Measurements from ENCODE around the gene SYNJ1. TPM values are rescaled to one million over a fixed set of nuclear protein-coding genes. Genes with fewer than 3 reads are reported as not detected.

SYNJ1 gene
- total and polyA plus RNA-seq, 9 of the 15 experiments (the other 6 are each of a cell fraction or from before 2014, with no cell fraction given): 2.4 to 10.6 (median 5.6) TPM

DNA sequence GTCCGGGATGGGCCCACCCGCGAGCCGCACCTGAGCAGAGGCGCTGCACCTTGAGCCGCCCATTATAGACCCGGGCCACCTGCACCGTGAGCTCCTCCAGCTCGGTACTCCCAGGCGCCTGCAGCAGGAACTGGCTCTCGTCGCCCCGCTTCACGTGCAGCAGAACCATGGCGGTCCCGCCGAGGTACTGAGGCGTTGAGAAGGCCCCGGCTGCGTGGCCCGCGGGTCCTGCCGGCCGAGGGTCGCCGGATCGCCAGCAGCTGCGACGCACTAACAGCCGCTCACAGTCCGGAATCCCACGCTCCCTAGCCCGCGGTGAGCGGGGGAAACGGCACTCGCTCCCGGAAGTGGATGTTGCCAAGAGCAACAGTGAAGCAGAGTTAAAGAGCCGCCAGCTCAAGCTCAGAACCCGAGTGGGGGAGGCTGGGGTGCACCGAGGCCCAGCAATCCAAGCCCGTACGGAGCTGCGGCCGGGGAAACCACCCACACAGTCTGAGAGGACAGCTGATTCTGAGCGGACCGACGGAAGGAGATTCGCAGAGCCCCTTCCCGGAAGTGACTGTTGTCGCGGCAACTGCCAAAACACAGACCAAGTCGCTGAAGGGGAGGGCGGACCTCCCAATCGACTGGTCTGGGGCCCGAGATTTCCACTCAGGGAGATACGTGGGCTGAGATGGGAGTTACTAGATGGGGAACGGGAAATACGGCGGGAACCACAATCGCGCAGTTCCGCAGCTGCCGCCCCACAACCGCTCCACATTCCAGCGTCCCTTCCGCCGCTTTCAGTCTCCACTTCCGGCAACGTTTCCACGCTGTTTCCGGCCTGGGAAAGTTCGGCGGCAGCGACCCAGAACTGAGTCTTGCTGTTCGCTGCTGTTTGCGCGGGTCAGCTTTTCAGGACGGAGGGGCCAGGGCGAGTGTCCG is 115.5 kb downstream of the SYNJ1 start, which contains the start of gene CFAP298 (continued):
- TF ChIP-seq TOE1 (IDR thresholded peaks at IDR 0.05; ENCODE audit: borderline replicate concordance) (peak; percentile 88), TOE1 (CRISPR knock-in tag; IDR thresholded peaks at IDR 0.05; ENCODE audit: borderline replicate concordance, low read depth) (no peak), ZNF778 (CRISPR knock-in tag; IDR thresholded peaks at IDR 0.05) (no peak), MIER1 (IDR thresholded peaks at IDR 0.05; ENCODE audit: low read depth) (0 out of 2 replicates have a peak, but pooled peaks have one; percentile 9), SOX6 (IDR thresholded peaks at IDR 0.05) (no peak; the same call in 1 of the 2 replicates), PYGO2 (tag; IDR thresholded peaks at IDR 0.05) (no peak), ZNF444 (CRISPR knock-in tag; IDR thresholded peaks at IDR 0.05) (no peak), PCBP1 (IDR thresholded peaks at IDR 0.05; ENCODE audit: low read depth, low read length, poor library complexity, severe bottlenecking) (peak; percentile 46), MCM3 (IDR thresholded peaks at IDR 0.05) (no peak), MAFK (IDR thresholded peaks at IDR 0.05; ENCODE audit: low read length) (no peak), DIDO1 (tag; IDR thresholded peaks at IDR 0.05; ENCODE audit: low read depth) (peak; percentile 96), ETV5 (CRISPR knock-in tag; IDR thresholded peaks at IDR 0.05; ENCODE audit: low read depth) (peak; percentile 90), IRF2 (CRISPR knock-in tag; IDR thresholded peaks at IDR 0.05) (no peak), ATF1 (CRISPR knock-in tag; IDR thresholded peaks at IDR 0.05) (no peak), ATF1 (tag; IDR thresholded peaks at IDR 0.05) (peak; percentile 91), HNRNPUL1 (IDR thresholded peaks at IDR 0.05; ENCODE audit: low read length) (no peak)
- TF ChIP-seq, protein P1, sequence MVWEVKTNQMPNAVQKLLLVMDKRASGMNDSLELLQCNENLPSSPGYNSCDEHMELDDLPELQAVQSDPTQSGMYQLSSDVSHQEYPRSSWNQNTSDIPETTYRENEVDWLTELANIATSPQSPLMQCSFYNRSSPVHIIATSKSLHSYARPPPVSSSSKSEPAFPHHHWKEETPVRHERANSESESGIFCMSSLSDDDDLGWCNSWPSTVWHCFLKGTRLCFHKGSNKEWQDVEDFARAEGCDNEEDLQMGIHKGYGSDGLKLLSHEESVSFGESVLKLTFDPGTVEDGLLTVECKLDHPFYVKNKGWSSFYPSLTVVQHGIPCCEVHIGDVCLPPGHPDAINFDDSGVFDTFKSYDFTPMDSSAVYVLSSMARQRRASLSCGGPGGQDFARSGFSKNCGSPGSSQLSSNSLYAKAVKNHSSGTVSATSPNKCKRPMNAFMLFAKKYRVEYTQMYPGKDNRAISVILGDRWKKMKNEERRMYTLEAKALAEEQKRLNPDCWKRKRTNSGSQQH (CRISPR knock-in tag; IDR thresholded peaks at IDR 0.05): no peak
- TF ChIP-seq, protein P2, sequence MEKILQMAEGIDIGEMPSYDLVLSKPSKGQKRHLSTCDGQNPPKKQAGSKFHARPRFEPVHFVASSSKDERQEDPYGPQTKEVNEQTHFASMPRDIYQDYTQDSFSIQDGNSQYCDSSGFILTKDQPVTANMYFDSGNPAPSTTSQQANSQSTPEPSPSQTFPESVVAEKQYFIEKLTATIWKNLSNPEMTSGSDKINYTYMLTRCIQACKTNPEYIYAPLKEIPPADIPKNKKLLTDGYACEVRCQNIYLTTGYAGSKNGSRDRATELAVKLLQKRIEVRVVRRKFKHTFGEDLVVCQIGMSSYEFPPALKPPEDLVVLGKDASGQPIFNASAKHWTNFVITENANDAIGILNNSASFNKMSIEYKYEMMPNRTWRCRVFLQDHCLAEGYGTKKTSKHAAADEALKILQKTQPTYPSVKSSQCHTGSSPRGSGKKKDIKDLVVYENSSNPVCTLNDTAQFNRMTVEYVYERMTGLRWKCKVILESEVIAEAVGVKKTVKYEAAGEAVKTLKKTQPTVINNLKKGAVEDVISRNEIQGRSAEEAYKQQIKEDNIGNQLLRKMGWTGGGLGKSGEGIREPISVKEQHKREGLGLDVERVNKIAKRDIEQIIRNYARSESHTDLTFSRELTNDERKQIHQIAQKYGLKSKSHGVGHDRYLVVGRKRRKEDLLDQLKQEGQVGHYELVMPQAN (IDR thresholded peaks at IDR 0.05; ENCODE audit: borderline replicate concordance): peak; percentile 99
- TF ChIP-seq, protein P3, sequence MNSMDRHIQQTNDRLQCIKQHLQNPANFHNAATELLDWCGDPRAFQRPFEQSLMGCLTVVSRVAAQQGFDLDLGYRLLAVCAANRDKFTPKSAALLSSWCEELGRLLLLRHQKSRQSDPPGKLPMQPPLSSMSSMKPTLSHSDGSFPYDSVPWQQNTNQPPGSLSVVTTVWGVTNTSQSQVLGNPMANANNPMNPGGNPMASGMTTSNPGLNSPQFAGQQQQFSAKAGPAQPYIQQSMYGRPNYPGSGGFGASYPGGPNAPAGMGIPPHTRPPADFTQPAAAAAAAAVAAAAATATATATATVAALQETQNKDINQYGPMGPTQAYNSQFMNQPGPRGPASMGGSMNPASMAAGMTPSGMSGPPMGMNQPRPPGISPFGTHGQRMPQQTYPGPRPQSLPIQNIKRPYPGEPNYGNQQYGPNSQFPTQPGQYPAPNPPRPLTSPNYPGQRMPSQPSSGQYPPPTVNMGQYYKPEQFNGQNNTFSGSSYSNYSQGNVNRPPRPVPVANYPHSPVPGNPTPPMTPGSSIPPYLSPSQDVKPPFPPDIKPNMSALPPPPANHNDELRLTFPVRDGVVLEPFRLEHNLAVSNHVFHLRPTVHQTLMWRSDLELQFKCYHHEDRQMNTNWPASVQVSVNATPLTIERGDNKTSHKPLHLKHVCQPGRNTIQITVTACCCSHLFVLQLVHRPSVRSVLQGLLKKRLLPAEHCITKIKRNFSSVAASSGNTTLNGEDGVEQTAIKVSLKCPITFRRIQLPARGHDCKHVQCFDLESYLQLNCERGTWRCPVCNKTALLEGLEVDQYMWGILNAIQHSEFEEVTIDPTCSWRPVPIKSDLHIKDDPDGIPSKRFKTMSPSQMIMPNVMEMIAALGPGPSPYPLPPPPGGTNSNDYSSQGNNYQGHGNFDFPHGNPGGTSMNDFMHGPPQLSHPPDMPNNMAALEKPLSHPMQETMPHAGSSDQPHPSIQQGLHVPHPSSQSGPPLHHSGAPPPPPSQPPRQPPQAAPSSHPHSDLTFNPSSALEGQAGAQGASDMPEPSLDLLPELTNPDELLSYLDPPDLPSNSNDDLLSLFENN (IDR thresholded peaks at IDR 0.05; ENCODE audit: low read depth in 2 of 2, low read length in 2 of 2): no peak
- TF ChIP-seq, protein P4, sequence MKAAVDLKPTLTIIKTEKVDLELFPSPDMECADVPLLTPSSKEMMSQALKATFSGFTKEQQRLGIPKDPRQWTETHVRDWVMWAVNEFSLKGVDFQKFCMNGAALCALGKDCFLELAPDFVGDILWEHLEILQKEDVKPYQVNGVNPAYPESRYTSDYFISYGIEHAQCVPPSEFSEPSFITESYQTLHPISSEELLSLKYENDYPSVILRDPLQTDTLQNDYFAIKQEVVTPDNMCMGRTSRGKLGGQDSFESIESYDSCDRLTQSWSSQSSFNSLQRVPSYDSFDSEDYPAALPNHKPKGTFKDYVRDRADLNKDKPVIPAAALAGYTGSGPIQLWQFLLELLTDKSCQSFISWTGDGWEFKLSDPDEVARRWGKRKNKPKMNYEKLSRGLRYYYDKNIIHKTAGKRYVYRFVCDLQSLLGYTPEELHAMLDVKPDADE (conservative IDR thresholded peaks at IDR 0.05; ENCODE audit: control insufficient read depth, low read depth, low read length): peak; percentile 95

Measured in K562 (cell line).